Gastrocnemius medialis (tissue), 4 donors: ENCODE results near the gene UNC13C. TPM values are rescaled to one million over a fixed set of nuclear protein-coding genes. Genes with fewer than 3 reads are reported as not detected.

ENCODE experiments used
- ATAC-seq, 2 donors: fragments of 150-250 bp; one replicate each; pipeline ENCODE4 v1.9.1; 2016
- DNase-seq, 2 donors: peaks; one replicate each; pipeline ENCODE4 v3.0.0-alpha.2; 2019
- H3K27ac ChIP-seq, 4 donors: fragments of 200-600 bp; sonication (generic); 1 replicate in 1 of 4; 2 replicates in 3 of 4; pipeline ENCODE4 v1.5.1; 2016 to 2018; ENCODE audit warnings: mild to moderate bottlenecking in 2 of 4, moderate library complexity in 1 of 4
- H3K27me3 ChIP-seq, 3 donors: fragments of 200-600 bp; sonication (generic) in 2 of 3; 1 replicate in 1 of 3; 2 replicates in 2 of 3; pipeline versions ENCODE4 v1.5.1 to v1.6.0; 2016 to 2019; ENCODE audit warnings: mild to moderate bottlenecking in 1 of 3, moderate library complexity in 1 of 3
- H3K36me3 ChIP-seq, 2 donors: fragments of 200-600 bp; sonication (generic) in 1 of 2; one replicate each; pipeline ENCODE4 v1.5.1; 2017 to 2018
- H3K4me1 ChIP-seq, 2 donors: fragments of 200-600 bp; sonication (generic) in 1 of 2; one replicate each; pipeline ENCODE4 v1.5.1; 2016 to 2017; ENCODE audit warnings: mild to moderate bottlenecking in 2 of 2
- H3K4me3 ChIP-seq, 4 donors: fragments of 200-600 bp; sonication (generic) in 3 of 4; 1 replicate in 1 of 4; 2 replicates in 3 of 4; pipeline ENCODE4 v1.5.1; 2016 to 2019; ENCODE audit warnings: mild to moderate bottlenecking in 2 of 4
- H3K9me3 ChIP-seq, 3 donors: fragments of 200-600 bp; sonication (generic) in 2 of 3; 1 replicate in 1 of 3; 2 replicates in 2 of 3; pipeline ENCODE4 v1.5.1; 2016 to 2019
- POLR2A ChIP-seq, 2 donors: fragments of 450-650 bp; IDR thresholded peaks; one replicate each; pipeline ENCODE4 v1.6.1; 2017; ENCODE audit warnings: antibody characterized with exemption in 2 of 2, mild to moderate bottlenecking in 2 of 2, moderate library complexity in 2 of 2
- in situ Hi-C, 4 donors: fragments of 200-750 bp; cut with MboI; loops; one replicate each; pipeline versions ENCODE4 v1.15.0 to v1.8.0; 2017; ENCODE audit warnings: low sequenced_read_pairs in 4 of 4
- intact Hi-C: fragments of 100-400 bp; cut with DNase I; formaldehyde crosslinking; loops from one replicate; pipeline ENCODE4 v1.15.1; 2023; ENCODE audit warnings: low total_unique reads
- total RNA-seq, 4 donors: library from RNA; depleted of rRNA; stranded (reverse); fragments of >200 nt; gene quantifications; one replicate each; pipeline versions ENCODE4 v1.1.0 to v1.2.3, GENCODE V29; 2016
- TF ChIP-seq, protein P1 (sequence below), 5 experiments: fragments of 450-650 bp in 3 of 5; fragments of 200-600 bp in 2 of 5; sonication (generic) in 2 of 5; IDR thresholded peaks in 4 of 5; conservative IDR thresholded peaks in 1 of 5; 1 replicate in 4 of 5; 2 replicates in 1 of 5; pipeline ENCODE4 v1.5.1; 2016 to 2019; ENCODE audit warnings: antibody characterized with exemption in 5 of 5, mild to moderate bottlenecking in 3 of 5, moderate library complexity in 3 of 5

The UNC13C gene
- total RNA-seq, 4 donors from 2014 or later = 2.5 to 6.6 (median 3.6) TPM

DNA sequence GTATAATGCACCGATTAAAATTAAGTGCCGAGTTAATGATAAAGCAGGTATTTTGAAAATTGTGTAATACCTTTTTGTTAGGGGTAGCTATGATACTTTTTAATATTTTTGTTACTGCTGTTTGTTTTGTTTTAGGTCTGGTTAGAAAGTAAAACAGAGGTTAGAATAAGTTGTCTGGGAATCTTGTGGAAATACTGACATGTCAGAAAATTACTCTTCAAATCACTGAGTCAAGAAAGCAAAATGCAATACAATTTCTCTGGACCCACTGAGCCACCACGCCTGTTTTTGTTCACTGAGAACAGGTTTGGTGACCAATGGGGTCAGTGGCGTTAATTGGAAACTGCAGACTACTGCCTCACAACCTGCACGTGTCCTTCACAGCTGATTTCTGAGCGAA, 601.6 kb downstream of the UNC13C start:
- no peak overlapping the region for H3K4me3 ChIP-seq
- no peaks in the 10 kb centered on the region for H3K9me3 ChIP-seq
- intact Hi-C loops (no loop called here), in situ Hi-C loops (no loop called here)
- H3K36me3 ChIP-seq = no peaks in the 10 kb centered on the region
- DNase-seq (no peak), ATAC-seq (no peak)
- H3K27ac ChIP-seq = no peak overlapping the region
- no peaks in the 10 kb centered on the region for H3K27me3 ChIP-seq
- no peaks in the 10 kb centered on the region for H3K4me1 ChIP-seq
- TF ChIP-seq POLR2A (IDR thresholded peaks at IDR 0.05) = no peak
- TF ChIP-seq, protein P1, sequence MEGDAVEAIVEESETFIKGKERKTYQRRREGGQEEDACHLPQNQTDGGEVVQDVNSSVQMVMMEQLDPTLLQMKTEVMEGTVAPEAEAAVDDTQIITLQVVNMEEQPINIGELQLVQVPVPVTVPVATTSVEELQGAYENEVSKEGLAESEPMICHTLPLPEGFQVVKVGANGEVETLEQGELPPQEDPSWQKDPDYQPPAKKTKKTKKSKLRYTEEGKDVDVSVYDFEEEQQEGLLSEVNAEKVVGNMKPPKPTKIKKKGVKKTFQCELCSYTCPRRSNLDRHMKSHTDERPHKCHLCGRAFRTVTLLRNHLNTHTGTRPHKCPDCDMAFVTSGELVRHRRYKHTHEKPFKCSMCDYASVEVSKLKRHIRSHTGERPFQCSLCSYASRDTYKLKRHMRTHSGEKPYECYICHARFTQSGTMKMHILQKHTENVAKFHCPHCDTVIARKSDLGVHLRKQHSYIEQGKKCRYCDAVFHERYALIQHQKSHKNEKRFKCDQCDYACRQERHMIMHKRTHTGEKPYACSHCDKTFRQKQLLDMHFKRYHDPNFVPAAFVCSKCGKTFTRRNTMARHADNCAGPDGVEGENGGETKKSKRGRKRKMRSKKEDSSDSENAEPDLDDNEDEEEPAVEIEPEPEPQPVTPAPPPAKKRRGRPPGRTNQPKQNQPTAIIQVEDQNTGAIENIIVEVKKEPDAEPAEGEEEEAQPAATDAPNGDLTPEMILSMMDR (IDR thresholded peaks at IDR 0.05 in 4 of 5, conservative IDR thresholded peaks at IDR 0.05 in 1 of 5) = no peak

DNA sequence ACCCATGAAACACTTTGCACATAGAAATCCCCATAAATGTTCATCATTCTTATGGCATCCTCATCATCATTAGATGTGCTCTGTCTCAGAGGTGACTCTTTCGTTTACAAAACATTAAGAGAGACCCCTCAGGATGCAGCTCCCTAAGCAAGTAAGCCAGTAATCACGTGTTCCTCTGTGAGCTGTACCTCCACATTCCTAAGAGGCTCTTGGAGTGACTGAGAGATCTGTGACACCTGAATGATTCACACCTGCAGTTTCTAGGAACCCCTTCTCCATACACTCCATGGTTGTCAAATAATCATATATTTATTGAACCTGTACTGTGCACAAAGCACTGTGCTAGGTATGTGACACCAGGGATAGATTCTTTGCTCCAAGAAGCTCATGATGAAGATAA, 602.4 kb downstream of the UNC13C start:
- TF ChIP-seq POLR2A (IDR thresholded peaks at IDR 0.05) = no peak
- TF ChIP-seq, protein P1 (IDR thresholded peaks at IDR 0.05 in 4 of 5, conservative IDR thresholded peaks at IDR 0.05 in 1 of 5) = no peak
- no peaks in the 10 kb centered on the region for H3K27me3 ChIP-seq
- no peaks in the 10 kb centered on the region for H3K36me3 ChIP-seq
- ATAC-seq = no peak
- intact Hi-C loops (no loop called here), in situ Hi-C loops (no loop called here)
- DNase-seq = no peak
- no peaks in the 10 kb centered on the region for H3K4me1 ChIP-seq
- no peak overlapping the region for H3K27ac ChIP-seq
- no peaks in the 10 kb centered on the region for H3K9me3 ChIP-seq
- no peak overlapping the region for H3K4me3 ChIP-seq

DNA sequence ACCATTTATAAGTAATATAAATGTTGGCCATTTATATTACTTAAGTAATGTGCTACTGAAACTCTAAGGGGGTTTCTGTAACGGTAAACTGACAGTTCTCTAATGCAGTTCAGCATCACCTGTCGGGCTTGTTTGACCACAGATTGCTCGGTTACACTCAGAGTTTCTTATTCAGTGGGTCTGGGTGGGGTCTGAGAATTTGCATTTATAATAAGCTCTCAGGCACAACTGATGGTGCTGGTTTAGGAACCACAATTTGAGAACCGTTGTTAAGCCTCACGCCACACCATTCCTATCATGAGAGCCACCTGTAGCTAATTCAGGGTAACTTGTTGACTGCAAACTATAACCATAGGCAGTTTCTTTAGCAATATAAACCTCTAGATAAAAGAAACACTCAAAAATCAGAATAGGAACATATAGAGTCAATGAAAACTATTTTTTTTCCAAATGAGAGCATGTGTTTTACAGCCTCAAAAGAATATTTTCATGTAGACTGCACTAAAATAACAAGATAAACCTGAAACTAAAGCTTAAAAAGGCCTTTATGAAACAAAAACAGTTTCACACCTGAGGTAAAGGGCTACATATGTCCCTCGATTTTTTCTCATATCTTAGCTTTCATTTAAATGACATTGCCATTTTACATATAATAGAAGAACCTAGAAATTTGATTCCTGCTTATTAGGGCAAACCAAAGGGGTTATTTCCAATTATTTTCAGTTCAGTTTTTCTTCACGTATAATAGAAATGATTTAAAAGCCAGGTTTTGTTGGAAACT, 604.8 kb downstream of the UNC13C start:
- Histone ChIP-seq H3K4me1 (no peaks in the 10 kb centered on the region), H3K27me3 (no peaks in the 10 kb centered on the region), H3K4me3 (no peak overlapping the region), H3K36me3 (no peaks in the 10 kb centered on the region), H3K27ac (no peak overlapping the region), H3K9me3 (no peaks in the 10 kb centered on the region)
- in situ Hi-C loops = no loop called here
- DNase-seq = no peak
- intact Hi-C loops = no loop called here
- TF ChIP-seq POLR2A (IDR thresholded peaks at IDR 0.05) = no peak
- TF ChIP-seq, protein P1 (IDR thresholded peaks at IDR 0.05 in 4 of 5, conservative IDR thresholded peaks at IDR 0.05 in 1 of 5) = no peak
- no peak for ATAC-seq

DNA sequence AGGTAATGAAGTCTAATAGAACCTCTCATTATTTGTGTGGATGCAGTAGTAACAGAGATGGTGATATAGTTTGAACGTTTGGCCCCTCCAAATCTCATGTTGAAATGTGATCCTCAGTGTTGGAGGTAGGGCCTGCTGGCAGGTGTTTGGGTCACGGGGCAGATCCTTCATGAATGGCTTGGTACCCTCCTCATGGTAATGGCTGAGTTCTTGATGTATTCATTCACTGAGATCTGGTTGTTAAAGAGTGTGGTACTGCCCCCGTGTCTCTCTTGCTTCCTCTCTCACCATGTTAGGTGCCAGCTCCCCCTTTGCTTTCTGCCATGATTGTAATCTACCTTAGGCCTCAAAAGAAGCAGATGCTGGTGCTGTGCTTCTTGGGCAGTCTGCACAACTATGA, 606.8 kb downstream of the UNC13C start:
- DNase-seq (no peak), ATAC-seq (no peak)
- no peaks in the 10 kb centered on the region for H3K4me1 ChIP-seq
- H3K36me3 ChIP-seq = no peaks in the 10 kb centered on the region
- H3K4me3 ChIP-seq = no peak overlapping the region
- intact Hi-C loops (no loop called here), in situ Hi-C loops (no loop called here)
- no peak overlapping the region for H3K27ac ChIP-seq
- no peaks in the 10 kb centered on the region for H3K9me3 ChIP-seq
- H3K27me3 ChIP-seq = no peaks in the 10 kb centered on the region
- no peak for TF ChIP-seq POLR2A (IDR thresholded peaks at IDR 0.05)
- TF ChIP-seq, protein P1 (IDR thresholded peaks at IDR 0.05 in 4 of 5, conservative IDR thresholded peaks at IDR 0.05 in 1 of 5) = no peak

DNA sequence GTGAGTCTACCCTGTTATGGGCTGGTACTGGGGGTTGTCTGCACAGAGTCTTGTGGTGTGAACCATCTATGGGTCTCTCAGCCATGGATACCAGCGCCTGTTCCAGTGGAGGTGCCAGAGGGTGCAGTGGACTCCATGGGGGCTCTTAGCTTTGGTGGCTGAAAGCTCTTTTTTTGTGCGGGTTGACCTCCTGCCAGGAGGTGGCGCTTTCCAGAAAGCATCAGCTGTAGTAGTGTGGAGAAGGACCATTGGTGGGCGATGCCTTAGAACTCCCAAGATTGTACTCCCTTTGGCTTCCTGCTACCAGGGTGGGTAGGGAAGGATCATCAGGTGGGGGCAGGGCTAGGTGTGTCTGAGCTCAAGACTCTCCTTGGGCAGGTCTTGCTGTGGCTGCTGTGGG, 615.9 kb downstream of the UNC13C start:
- Histone ChIP-seq H3K4me1 (no peaks in the 10 kb centered on the region), H3K9me3 (no peaks in the 10 kb centered on the region), H3K27ac (no peak overlapping the region), H3K36me3 (no peaks in the 10 kb centered on the region), H3K4me3 (no peak overlapping the region), H3K27me3 (no peaks in the 10 kb centered on the region)
- intact Hi-C loops (no loop called here), in situ Hi-C loops (no loop called here)
- ATAC-seq (no peak), DNase-seq (no peak)
- TF ChIP-seq POLR2A (IDR thresholded peaks at IDR 0.05) = no peak
- TF ChIP-seq, protein P1 (IDR thresholded peaks at IDR 0.05 in 4 of 5, conservative IDR thresholded peaks at IDR 0.05 in 1 of 5) = no peak
